Pulmonary artery endothelial cell (primary cell): ENCODE measurements around the gene ZSWIM1. TPM values are rescaled to one million over a fixed set of nuclear protein-coding genes. Genes with fewer than 3 reads are reported as not detected.
"Not testable (repeated sequence)": the region's sequence is repeated elsewhere in the genome, so short reads cannot be mapped to it uniquely, and the experiment has no call there.

Experiments used
- DNase-seq: peaks from one replicate; pipeline ENCODE4 v3.0.0-alpha.2; 2011; ENCODE audit warnings: low read depth, low spot score
- total RNA-seq: library from RNA; depleted of rRNA; stranded (reverse); fragments of >200 nt; gene quantifications from 2 replicates; pipeline ENCODE4 v1.2.3, GENCODE V29; 2014

ZSWIM1 gene
- total RNA-seq, 1 donor from 2014 or later = 4.2 TPM

DNA sequence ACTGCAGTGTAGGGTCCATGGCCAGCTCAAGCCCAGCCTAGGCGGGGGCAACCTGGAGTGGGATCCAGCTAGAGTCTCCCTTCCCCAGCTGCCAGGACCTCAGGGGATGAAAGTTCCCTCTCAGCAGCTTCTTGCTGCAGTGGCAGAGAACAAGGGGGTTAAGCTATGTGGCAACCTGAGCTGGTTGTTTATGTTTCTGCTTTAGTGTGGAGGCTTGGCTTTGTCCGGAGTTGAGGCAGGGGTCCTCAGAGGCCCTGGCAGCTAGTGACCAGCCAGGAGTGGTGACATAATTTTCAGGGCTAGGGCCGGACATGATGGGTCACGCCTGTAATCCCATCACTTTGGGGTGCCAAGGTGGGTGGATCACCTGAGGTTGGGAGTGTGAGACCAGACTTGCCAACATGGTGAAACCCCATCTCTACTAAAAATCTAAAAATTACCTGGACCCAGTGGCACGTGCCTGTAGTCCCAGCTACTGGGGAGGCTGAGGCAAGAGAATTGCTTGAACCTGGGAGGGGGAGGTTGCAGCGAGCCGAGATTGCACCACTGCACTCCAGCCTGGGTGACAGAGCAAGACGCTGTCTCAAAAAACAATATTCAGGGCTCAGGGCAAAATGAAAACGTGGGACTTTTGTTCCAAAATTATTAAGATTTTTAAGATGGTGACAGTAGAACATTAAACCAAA lies 44.9 kb downstream of the ZSWIM1 start:
- DNase-seq = no peak

DNA sequence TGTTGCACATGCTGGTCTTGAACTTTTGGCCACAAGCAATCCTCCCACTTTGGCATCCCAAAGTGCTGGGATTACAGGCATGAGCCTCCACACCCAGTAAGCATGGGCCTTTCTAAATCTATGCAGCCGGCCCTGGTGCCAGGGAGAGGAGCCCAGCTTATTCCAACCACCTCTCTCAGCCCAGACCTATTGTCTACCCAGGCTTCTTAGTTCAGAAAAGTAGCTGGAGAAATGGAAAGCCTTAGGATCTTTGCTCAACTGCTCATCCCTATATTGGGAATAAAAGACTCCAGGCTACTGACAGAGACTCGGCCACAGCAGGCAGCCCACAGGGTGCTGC lies 45.7 kb downstream of the ZSWIM1 start:
- no peak for DNase-seq

DNA sequence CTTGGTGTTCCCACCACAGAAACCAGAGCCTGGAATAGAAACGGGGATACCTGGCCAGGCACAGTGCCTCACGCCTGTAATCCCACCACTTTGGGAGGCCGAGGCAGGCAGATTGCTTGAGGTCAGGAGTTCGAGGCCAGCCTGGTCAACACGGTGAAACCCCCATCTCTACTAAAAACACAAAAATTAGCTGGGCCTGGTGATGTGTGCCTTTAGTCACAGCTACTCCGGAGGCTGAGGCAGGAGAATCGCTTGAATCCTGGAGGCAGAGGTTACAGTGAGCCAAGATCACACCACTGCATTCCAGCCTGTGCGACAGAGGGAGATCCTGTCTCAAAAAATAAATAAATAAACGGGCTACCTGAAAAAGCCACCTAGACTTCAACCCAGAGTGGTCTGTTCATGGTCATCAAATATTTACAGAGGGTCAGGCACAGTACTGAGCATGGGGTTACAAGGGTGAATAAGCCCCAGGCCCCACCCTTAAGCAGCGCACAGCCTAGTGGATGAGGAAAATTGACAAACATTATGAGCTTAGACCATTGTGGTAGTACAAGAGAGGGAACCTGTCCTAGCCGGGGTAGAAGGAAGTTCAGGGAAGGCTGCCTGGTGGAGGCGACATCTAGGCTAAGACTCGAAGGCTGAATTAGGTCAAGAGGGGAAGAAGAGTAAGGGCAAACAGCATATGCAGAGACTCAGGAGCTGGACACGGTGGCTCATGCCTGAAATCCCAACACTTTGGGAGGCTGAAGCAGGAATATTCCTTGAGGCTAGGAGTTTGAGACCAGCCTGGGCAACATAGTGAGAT lies 46.2 kb downstream of the ZSWIM1 start:
- no peak for DNase-seq

DNA sequence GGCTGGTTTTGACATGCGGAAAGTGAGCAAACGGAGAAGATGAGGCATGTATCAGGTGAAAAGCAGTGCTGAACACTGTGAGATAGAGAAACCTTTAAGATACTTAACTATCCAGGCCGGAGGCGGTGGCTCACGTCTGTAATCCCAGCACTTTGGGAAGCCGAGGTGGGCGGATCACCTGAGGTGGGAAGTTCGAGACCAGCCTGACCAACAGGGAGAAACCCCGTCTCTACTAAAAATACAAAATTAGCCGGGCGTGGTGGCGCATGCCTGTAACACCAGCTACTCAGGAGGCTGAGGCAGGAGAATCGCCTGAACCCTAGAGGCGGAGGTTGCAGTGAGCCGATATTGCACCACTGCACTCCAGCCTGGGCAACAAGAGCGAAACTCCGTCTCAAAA lies 50.7 kb downstream of the ZSWIM1 start:
- DNase-seq = not testable (repeated sequence)

DNA sequence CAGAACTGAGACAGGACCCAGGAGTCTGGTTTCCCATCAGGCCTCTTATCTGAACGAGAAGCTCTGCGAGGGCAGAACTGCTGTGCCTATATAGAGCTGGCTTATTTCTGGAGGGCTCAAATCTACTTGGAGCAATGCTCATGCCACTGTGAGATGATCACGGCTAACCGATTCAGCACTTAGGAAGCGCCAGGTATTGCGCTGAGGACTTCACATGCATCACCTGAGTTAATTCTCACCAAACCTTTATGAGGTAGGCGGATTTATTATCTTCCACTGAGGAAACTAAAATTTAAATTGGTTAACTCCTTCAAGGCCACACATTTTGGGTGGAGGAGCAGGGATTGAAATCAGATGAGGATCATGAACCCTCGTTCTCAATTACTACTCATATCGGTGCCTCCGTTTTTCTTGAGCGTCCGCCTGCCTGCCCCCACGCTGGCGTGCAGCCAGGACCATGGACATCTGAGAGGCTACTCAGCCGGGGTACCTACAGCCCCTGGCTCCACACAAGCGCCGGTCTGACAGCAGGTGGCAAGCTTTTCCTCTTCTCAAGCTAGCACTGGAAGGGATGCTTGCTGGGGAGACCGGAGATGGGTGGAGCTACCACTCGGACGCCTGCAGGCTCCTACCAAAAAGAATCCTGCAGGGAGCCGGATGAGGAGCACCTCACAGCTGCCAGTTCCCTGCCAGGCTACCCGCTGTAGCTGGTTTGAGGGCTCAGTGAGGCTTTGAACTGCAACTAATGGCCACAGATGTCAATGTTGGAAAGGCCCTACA lies 52.4 kb downstream of the ZSWIM1 start:
- DNase-seq = no peak

DNA sequence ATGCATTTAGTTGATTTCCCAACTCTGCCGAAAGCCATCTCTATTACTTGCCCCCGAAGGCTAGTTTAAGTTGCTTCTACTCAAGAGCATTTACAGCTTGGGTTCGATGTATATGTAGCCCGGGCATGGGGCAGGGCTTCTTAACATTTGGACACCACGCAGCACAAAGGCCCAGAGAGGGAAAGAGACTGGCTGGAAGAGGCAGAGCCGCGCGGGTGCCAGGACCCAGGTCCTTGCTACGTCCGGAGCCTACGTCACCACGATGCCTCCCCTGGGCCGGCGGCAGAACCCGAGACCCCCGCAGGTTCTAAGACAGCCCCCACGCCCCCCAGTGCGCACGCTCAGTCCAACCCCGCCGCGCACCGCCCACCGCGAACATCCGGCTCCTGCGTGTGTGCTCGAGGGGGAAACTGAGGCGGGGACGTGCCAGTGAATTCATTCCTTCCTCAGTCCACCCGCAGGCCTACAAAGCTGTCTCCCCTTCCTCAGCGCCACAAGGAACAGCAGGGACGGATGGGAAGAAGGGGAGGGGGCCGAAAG lies 53.1 kb downstream of the ZSWIM1 start:
- DNase-seq = no peak

Other genes starting within 250 kb of the ZSWIM1 start
- gene WFDC9, start 249.9 kb upstream of the ZSWIM1 start, total RNA-seq = not detected in 2 replicates
- gene WFDC11, start 211.0 kb upstream of the ZSWIM1 start, total RNA-seq = not detected in 2 replicates
- gene WFDC13, start 179.2 kb upstream of the ZSWIM1 start, total RNA-seq = not detected in 2 replicates
- gene WFDC10B, start 176.2 kb upstream of the ZSWIM1 start, total RNA-seq = not detected in 2 replicates
- not detected in 2 replicates for gene SPINT4, start 158.9 kb upstream of the ZSWIM1 start, total RNA-seq
- gene WFDC3, start 89.3 kb upstream of the ZSWIM1 start, total RNA-seq = not detected in 2 replicates
- gene DNTTIP1, start 89.3 kb upstream of the ZSWIM1 start, total RNA-seq = 18.2 and 26.1 TPM in 2 replicates
- 24.6 and 51.4 TPM in 2 replicates for gene UBE2C, start 68.6 kb upstream of the ZSWIM1 start, total RNA-seq
- gene TNNC2, start 53.9 kb upstream of the ZSWIM1 start, total RNA-seq = not detected in 2 replicates
- 20.8 and 22.7 TPM in 2 replicates for gene SNX21, start 47.4 kb upstream of the ZSWIM1 start, total RNA-seq
- gene ACOT8, start 23.8 kb upstream of the ZSWIM1 start, total RNA-seq = 23.7 and 31.7 TPM in 2 replicates
- 5.4 and 8.2 TPM in 2 replicates for gene ZSWIM3, start 23.6 kb upstream of the ZSWIM1 start, total RNA-seq
- gene SPATA25, start 6.4 kb downstream of the ZSWIM1 start, total RNA-seq = 0.53 and 0.59 TPM in 2 replicates
- gene NEURL2, start 10.0 kb downstream of the ZSWIM1 start, total RNA-seq = 2.2 and 2.7 TPM in 2 replicates
- 40.2 and 48.9 TPM in 2 replicates for gene CTSA, start 10.1 kb downstream of the ZSWIM1 start, total RNA-seq
- gene PLTP, start 30.9 kb downstream of the ZSWIM1 start, total RNA-seq = 14.9 and 19.7 TPM in 2 replicates
- 8.8 and 9.3 TPM in 2 replicates for gene PCIF1, start 53.5 kb downstream of the ZSWIM1 start, total RNA-seq
- gene ZNF335, start 91.0 kb downstream of the ZSWIM1 start, total RNA-seq = 9.5 and 14.6 TPM in 2 replicates
- gene MMP9, start 127.7 kb downstream of the ZSWIM1 start, total RNA-seq = 0.04 TPM in 1 of 2 replicates, not detected in the other
- 0.07 and 0.26 TPM in 2 replicates for gene SLC12A5, start 148.0 kb downstream of the ZSWIM1 start, total RNA-seq
- 10.6 and 15.9 TPM in 2 replicates for gene NCOA5, start 208.7 kb downstream of the ZSWIM1 start, total RNA-seq
- gene CD40, start 237.1 kb downstream of the ZSWIM1 start, total RNA-seq = 9.1 and 12.7 TPM in 2 replicates